CD4-positive, alpha-beta memory T cell (primary cell): ENCODE results near the gene FNDC7. TPM values are rescaled to one million over a fixed set of nuclear protein-coding genes. Genes with fewer than 3 reads are reported as not detected.

Source experiments
- CTCF ChIA-PET: fragments of 350-600 bp; sonication (Branson Sonifier 250); formaldehyde crosslinking; loops from one replicate; lab custom pipeline; 2021; ENCODE audit warnings: inconsistent platforms; ENCODE audit not compliant: partially characterized antibody; lab: Charles Lee
- POLR2A ChIA-PET: fragments of 350-600 bp; sonication (Branson Sonifier 250); formaldehyde crosslinking; loops from one replicate; lab custom pipeline; 2021; ENCODE audit not compliant: partially characterized antibody; lab: Charles Lee
- DNase-seq, 5 donors: peaks; one replicate each; pipeline versions ENCODE4 v3.0.0 to v3.0.0-alpha.2; 2020 to 2022; ENCODE audit warnings: mixed read lengths in 1 of 5
- H3K27ac ChIP-seq: one replicate; pipeline ENCODE4 v1.7.0; 2013; ENCODE audit warnings: low read depth, low read length
- H3K27me3 ChIP-seq: 2 replicates; pipeline ENCODE4 v1.7.0; 2013; ENCODE audit warnings: mild to moderate bottlenecking, low read length, moderate library complexity; ENCODE audit not compliant: insufficient read depth
- H3K36me3 ChIP-seq: 2 replicates; pipeline ENCODE4 v1.7.0; 2013; ENCODE audit warnings: mild to moderate bottlenecking, low read length, moderate library complexity; ENCODE audit not compliant: insufficient read depth
- H3K4me1 ChIP-seq: 2 replicates; pipeline ENCODE4 v1.7.0; 2013; ENCODE audit warnings: mild to moderate bottlenecking, low read length, moderate library complexity; ENCODE audit not compliant: insufficient read depth
- H3K4me3 ChIP-seq, 2 donors: one replicate each; pipeline ENCODE4 v1.7.0; 2013; ENCODE audit warnings: low read length in 2 of 2, mild to moderate bottlenecking in 1 of 2
- H3K9me3 ChIP-seq, 2 donors: one replicate each; pipeline ENCODE4 v1.7.0; 2013; ENCODE audit warnings: low read length in 2 of 2, control low read depth in 1 of 2; ENCODE audit not compliant: control insufficient read depth in 1 of 2
- H3K27ac Mint-ChIP-seq, 7 donors: one replicate each; pipeline ENCODE4 v1.8.0; 2020 to 2021; ENCODE audit warnings: mixed read lengths in 7 of 7, mild to moderate bottlenecking in 6 of 7, inconsistent platforms in 3 of 7, moderate library complexity in 3 of 7
- H3K27me3 Mint-ChIP-seq, 2 donors: one replicate each; pipeline ENCODE4 v1.8.0; 2020 to 2021; ENCODE audit warnings: mixed read lengths in 2 of 2
- H3K36me3 Mint-ChIP-seq, 2 donors: one replicate each; pipeline ENCODE4 v1.8.0; 2020 to 2021; ENCODE audit warnings: mixed read lengths in 2 of 2, inconsistent platforms in 1 of 2, mild to moderate bottlenecking in 1 of 2
- H3K4me1 Mint-ChIP-seq, 4 donors: one replicate each; pipeline ENCODE4 v1.8.0; 2020 to 2021; ENCODE audit warnings: mixed read lengths in 4 of 4, mild to moderate bottlenecking in 1 of 4
- H3K4me3 Mint-ChIP-seq, 8 donors: one replicate each; pipeline ENCODE4 v1.8.0; 2020 to 2021; ENCODE audit warnings: mixed read lengths in 8 of 8, mild to moderate bottlenecking in 7 of 8, moderate library complexity in 6 of 8, inconsistent platforms in 3 of 8
- H3K9me3 Mint-ChIP-seq, 8 donors: one replicate each; pipeline ENCODE4 v1.8.0; 2020 to 2021; ENCODE audit warnings: mixed read lengths in 8 of 8, mild to moderate bottlenecking in 5 of 8, inconsistent platforms in 3 of 8, moderate library complexity in 1 of 8
- intact Hi-C: fragments of 100-400 bp; cut with micrococcal nuclease; formaldehyde crosslinking; loops from one replicate; pipeline ENCODE4 v1.15.1; 2023
- polyA plus RNA-seq, 2 donors: library from polyadenylated mRNA; unstranded; fragments of 300-500 nt; fragmentation: Illumina TruSeq; gene quantifications; one replicate each; pipeline ENCODE4 v1.2.3, GENCODE V29; 2021
- total RNA-seq, 2 experiments: library from RNA; stranded (reverse); gene quantifications; one replicate each; pipeline ENCODE4 v1.2.3, GENCODE V29; 2021

Gene FNDC7
- total and polyA plus RNA-seq, 4 experiments from 2014 or later: 0.10 to 0.17 (median 0.17) TPM; not detected in 1

DNA sequence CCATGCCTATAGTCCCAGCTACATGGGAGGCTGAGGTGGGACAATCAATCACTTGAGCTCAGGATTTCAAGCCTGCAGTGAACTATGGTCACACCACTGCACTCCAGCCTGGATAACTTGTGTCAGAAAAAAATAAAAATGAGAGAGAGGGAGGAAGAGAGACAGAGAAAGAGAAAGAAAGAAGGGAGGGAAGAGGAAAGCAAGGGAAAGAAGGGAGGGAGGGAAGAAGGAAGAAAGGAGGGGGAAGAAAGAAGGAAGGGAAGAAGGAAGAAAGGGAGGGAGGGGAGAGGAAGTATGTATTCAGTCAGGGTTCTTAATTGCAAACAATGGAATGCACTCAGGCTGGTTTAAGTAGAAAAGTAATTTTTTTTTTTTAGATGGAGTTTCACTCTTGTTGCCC, 43.9 kb upstream of the FNDC7 start:
- intact Hi-C loops: no loop called here
- Mint-ChIP-seq H3K27me3 (peaks cover 0 to 1% of the 10 kb centered on the region in 2 donors), H3K27ac (no peak overlapping the region), H3K9me3 (no peaks in the 10 kb centered on the region), H3K36me3 (no peaks in the 10 kb centered on the region), H3K4me1 (peaks cover 4 to 6% (median 4%) of the 10 kb centered on the region in 4 donors), H3K4me3 (no peak overlapping the region)
- Histone ChIP-seq H3K9me3 (no peaks in the 10 kb centered on the region), H3K4me3 (no peak overlapping the region), H3K27ac (no peak overlapping the region), H3K36me3 (no peaks in the 10 kb centered on the region), H3K27me3 (no peaks in the 10 kb centered on the region), H3K4me1 (no peaks in the 10 kb centered on the region)
- POLR2A ChIA-PET: interaction anchor here (1.1 to 3.1 kb wide), 2 partner anchors 22 to 24 kb away, joined by 3 to 11 read pairs; partner anchors contain the start of gene PRPF38B
- CTCF ChIA-PET: interaction anchor here (2.1 kb wide), 1 partner anchor 24 kb away, joined by 5 read pairs; the partner anchor contains the start of gene PRPF38B
- no peak for DNase-seq

DNA sequence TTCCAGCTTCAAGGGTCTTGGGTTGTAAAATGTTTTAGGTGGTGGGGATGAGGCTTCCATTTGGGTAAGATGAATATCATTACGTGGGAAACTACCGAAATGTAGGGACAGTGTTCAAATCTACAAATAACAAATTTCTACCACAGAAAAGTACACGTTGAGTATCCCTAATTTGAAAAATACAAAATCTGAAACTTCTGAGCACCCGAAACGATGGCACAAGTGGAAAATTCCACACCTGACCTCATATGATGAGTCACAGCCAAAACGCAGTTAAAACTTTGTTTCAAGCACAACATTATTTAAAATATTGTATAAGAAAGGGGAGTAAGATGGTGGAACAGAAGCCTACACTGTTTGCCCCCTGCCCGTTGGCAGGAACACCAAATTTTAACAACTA, 43.0 kb upstream of the FNDC7 start:
- CTCF ChIA-PET: interaction anchor here (1.2 kb wide), 1 partner anchor 8 kb away, joined by 4 read pairs; the partner anchor contains the start of gene HENMT1
- no peaks in the 10 kb centered on the region for H3K36me3 Mint-ChIP-seq
- Histone ChIP-seq H3K36me3 (no peaks in the 10 kb centered on the region), H3K9me3 (no peaks in the 10 kb centered on the region), H3K27me3 (no peaks in the 10 kb centered on the region), H3K4me1 (no peaks in the 10 kb centered on the region), H3K4me3 (no peak overlapping the region), H3K27ac (no peak overlapping the region)
- peak overlapping the region in 2 of 7 donors; percentile 2 to 73 for H3K27ac Mint-ChIP-seq
- peaks cover 4 to 6% (median 4%) of the 10 kb centered on the region in 4 donors for H3K4me1 Mint-ChIP-seq
- peaks cover 0 to 1% of the 10 kb centered on the region in 2 donors for H3K27me3 Mint-ChIP-seq
- POLR2A ChIA-PET: interaction anchor here (1.0 to 3.7 kb wide), 6 partner anchors 8 to 25 kb away, joined by 3 to 13 read pairs (median 4); partner anchors contain the start of genes HENMT1 and PRPF38B
- intact Hi-C loops: no loop called here
- H3K9me3 Mint-ChIP-seq: no peaks in the 10 kb centered on the region
- no peak overlapping the region for H3K4me3 Mint-ChIP-seq
- no peak for DNase-seq

DNA sequence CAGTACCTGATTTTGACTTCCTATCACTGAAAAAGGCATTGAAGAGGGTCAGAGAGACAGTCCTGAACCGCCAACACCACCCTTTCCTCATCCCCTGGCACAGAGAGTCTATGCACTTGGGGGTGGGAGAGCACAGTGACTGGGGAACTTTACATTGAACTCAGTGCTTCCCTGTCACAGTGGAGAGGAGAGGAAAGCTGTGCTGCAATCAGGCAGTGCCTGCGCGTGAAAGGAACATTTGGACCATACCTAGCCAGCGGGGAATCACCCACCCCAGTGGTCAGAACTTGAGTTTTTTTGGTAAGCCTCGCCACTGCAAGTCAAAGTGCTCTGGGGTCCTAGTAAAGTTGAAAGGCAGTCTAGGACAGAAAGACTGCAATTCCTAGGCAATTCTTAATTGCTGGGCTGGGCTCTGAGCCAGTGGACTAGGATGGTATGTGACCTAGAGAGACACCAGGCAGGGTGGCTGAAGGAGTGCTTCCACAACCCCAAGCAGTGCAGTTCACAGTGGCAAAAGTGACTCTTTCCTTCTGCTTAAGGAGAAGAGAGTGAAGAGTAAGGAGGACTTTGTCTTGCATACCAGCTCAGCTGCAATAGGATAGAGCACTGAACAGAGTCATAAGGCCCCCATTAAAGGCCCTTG, 42.5 kb upstream of the FNDC7 start:
- Histone ChIP-seq H3K36me3 (no peaks in the 10 kb centered on the region), H3K4me1 (no peaks in the 10 kb centered on the region), H3K27ac (no peak overlapping the region), H3K27me3 (no peaks in the 10 kb centered on the region), H3K4me3 (no peak overlapping the region), H3K9me3 (no peaks in the 10 kb centered on the region)
- intact Hi-C loops: no loop called here
- ChIA-PET POLR2A (interaction anchor here (1.0 to 3.7 kb wide), 7 partner anchors 9 to 26 kb away, joined by 3 to 13 read pairs (median 4); partner anchors contain the start of genes HENMT1 and PRPF38B), CTCF (interaction anchor here (1.2 kb wide), 1 partner anchor 9 kb away, joined by 4 read pairs; the partner anchor contains the start of gene HENMT1)
- H3K4me1 Mint-ChIP-seq: peaks cover 4 to 6% (median 4%) of the 10 kb centered on the region in 4 donors
- H3K9me3 Mint-ChIP-seq: no peaks in the 10 kb centered on the region
- H3K27ac Mint-ChIP-seq: peak overlapping the region in 3 of 7 donors; percentile 2 to 73 (median 25)
- H3K4me3 Mint-ChIP-seq: no peak overlapping the region
- DNase-seq: no peak
- H3K36me3 Mint-ChIP-seq: no peaks in the 10 kb centered on the region
- H3K27me3 Mint-ChIP-seq: peaks cover 0 to 1% of the 10 kb centered on the region in 2 donors

DNA sequence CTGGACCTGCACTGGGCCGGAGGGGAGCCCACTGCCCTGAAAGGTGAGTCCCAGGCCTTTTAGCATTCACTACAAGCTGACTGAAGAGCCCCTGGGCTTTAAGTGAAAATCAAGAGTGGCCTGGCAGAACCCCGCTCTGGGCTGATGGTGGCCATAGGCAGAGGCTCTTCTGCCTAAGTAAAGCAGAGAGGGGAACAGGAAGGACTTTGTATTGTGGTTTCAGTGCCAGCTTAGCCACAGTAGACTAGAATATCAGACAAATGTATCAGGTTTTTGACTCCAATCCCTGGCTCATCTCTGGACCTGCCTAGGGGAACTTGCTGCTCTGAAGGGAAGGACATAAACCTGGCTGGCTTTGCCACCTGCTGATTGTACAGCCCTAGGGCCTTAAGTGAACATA, 41.6 kb upstream of the FNDC7 start:
- H3K36me3 ChIP-seq: no peaks in the 10 kb centered on the region
- no peaks in the 10 kb centered on the region for H3K9me3 Mint-ChIP-seq
- peaks cover 4 to 6% (median 4%) of the 10 kb centered on the region in 4 donors for H3K4me1 Mint-ChIP-seq
- H3K27ac Mint-ChIP-seq: no peak overlapping the region
- no peak overlapping the region for H3K27ac ChIP-seq
- intact Hi-C loops: no loop called here
- DNase-seq: no peak
- no peak overlapping the region for H3K4me3 ChIP-seq
- H3K36me3 Mint-ChIP-seq: no peaks in the 10 kb centered on the region
- H3K27me3 ChIP-seq: no peaks in the 10 kb centered on the region
- H3K4me3 Mint-ChIP-seq: no peak overlapping the region
- ChIA-PET CTCF (interaction anchor here (1.0 kb wide), 1 partner anchor 27 kb away, joined by 3 read pairs; no protein-coding TSS in a partner anchor), POLR2A (interaction anchor here (1.4 to 3.7 kb wide), 4 partner anchors 10 to 27 kb away, joined by 3 to 13 read pairs (median 7); partner anchors contain the start of genes HENMT1 and PRPF38B)
- H3K27me3 Mint-ChIP-seq: peaks cover 0 to 1% of the 10 kb centered on the region in 2 donors
- no peaks in the 10 kb centered on the region for H3K4me1 ChIP-seq
- no peaks in the 10 kb centered on the region for H3K9me3 ChIP-seq

DNA sequence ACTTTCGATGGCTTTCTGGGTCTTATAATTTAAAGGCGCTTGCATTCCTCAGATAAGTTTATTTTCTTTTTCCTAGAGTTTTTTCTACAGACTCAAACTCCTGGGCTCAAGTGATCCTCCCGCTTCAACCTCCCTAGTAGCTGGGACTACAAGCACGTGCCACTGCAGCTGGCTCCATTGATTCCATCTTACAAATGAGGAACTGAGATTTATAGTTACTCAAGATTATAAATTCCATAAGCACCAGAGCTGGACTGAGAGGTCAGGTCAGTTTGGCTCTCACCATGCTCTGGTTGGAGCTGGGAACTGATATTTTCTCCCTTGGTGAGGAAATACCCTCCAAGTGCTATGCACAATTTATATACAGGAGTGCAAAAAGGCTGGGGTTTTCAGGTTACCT, 34.0 kb upstream of the FNDC7 start:
- ChIA-PET POLR2A (interaction anchor here (1.0 to 1.1 kb wide), 2 partner anchors 16 to 173 kb away, joined by 3 to 4 read pairs; no protein-coding TSS in a partner anchor), CTCF (interaction anchor here (2.3 kb wide), 1 partner anchor 13 kb away, joined by 6 read pairs; the partner anchor contains the start of gene PRPF38B)
- Mint-ChIP-seq H3K4me3 (no peak overlapping the region), H3K27me3 (peaks cover 0 to under 1% of the 10 kb centered on the region in 2 donors), H3K27ac (peak overlapping the region in 2 of 7 donors; percentile 15 to 51), H3K9me3 (no peaks in the 10 kb centered on the region), H3K4me1 (peaks cover 3 to 8% (median 6%) of the 10 kb centered on the region in 4 donors), H3K36me3 (no peaks in the 10 kb centered on the region)
- H3K36me3 ChIP-seq: no peaks in the 10 kb centered on the region
- intact Hi-C loops: no loop called here
- no peak overlapping the region for H3K27ac ChIP-seq
- no peaks in the 10 kb centered on the region for H3K27me3 ChIP-seq
- no peak overlapping the region for H3K4me3 ChIP-seq
- DNase-seq: no peak
- peaks cover 9% of the 10 kb centered on the region for H3K4me1 ChIP-seq
- H3K9me3 ChIP-seq: no peaks in the 10 kb centered on the region

DNA sequence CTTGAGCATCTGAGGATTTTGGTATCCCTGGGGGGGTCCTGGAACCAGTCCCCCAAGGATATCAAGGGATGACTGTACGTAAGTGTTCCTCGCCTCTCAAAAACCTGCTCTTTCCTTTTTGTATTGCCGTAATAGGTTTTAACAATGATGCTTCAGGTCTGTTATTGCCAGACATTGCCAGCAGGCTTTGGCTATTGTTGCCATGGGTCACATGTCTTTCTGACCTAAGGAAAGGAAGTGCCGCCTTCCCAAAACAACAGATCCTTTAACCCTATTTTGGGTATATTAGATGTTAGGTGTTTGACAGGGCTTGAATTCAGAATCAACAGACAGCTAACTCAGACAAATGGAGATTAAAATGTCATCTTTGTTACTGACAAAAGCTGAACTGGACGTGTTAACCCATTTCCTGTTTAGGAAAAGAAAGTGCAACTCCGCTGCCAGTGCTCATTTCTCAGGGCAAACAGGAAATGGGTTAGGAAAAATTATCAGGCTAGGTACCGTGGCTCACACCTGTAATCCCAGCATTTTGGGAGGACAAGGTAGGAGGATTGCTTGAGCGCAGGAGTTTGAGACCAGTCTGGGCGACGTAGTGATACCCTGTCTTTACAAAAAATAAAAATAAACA, 33.0 kb upstream of the FNDC7 start:
- H3K36me3 Mint-ChIP-seq: no peaks in the 10 kb centered on the region
- peaks cover 0 to 2% of the 10 kb centered on the region in 2 donors for H3K27me3 Mint-ChIP-seq
- H3K9me3 Mint-ChIP-seq: no peaks in the 10 kb centered on the region
- ChIA-PET POLR2A (interaction anchor here (0.7 to 4.0 kb wide), 4 partner anchors 10 to 19 kb away, joined by 3 to 25 read pairs (median 7); partner anchors contain the start of genes HENMT1 and PRPF38B), CTCF (interaction anchor here (2.3 kb wide), 1 partner anchor 12 kb away, joined by 6 read pairs; the partner anchor contains the start of gene PRPF38B)
- peak overlapping the region in 7 of 8 donors; percentile 23 to 73 (median 54) for H3K4me3 Mint-ChIP-seq
- peaks cover 3 to 8% (median 6%) of the 10 kb centered on the region in 4 donors for H3K4me1 Mint-ChIP-seq
- Histone ChIP-seq H3K36me3 (no peaks in the 10 kb centered on the region), H3K27me3 (no peaks in the 10 kb centered on the region), H3K4me3 (no peak overlapping the region), H3K9me3 (no peaks in the 10 kb centered on the region), H3K27ac (no peak overlapping the region), H3K4me1 (peaks cover 9% of the 10 kb centered on the region)
- no peak for DNase-seq
- peak overlapping the region in 4 of 7 donors; percentile 19 to 80 (median 42) for H3K27ac Mint-ChIP-seq
- intact Hi-C loops: no loop called here
